Right lobe of liver (tissue), 4 donors: Measurements from ENCODE around the gene TMPRSS2.

Experiments used
- POLR2A ChIP-seq: fragments of 450-650 bp; IDR thresholded peaks from one replicate; pipeline ENCODE4 v1.6.1; 2017; ENCODE audit warnings: antibody characterized with exemption, mild to moderate bottlenecking
- TF ChIP-seq, protein P1 (sequence below), 4 donors: fragments of 200-600 bp in 3 of 4; fragments of 450-650 bp in 1 of 4; IDR thresholded peaks; one replicate each; pipeline versions ENCODE4 v1.5.1 to v1.8.0; 2016 to 2022; ENCODE audit warnings: antibody characterized with exemption in 4 of 4, mild to moderate bottlenecking in 2 of 4
- donor health status: DM: no; HTN: no; CAD: no.
- donor health status: DM: no; HTN: no; CAD: no.
- donor health status: DM: no; HTN: yes; CAD: no.

DNA sequence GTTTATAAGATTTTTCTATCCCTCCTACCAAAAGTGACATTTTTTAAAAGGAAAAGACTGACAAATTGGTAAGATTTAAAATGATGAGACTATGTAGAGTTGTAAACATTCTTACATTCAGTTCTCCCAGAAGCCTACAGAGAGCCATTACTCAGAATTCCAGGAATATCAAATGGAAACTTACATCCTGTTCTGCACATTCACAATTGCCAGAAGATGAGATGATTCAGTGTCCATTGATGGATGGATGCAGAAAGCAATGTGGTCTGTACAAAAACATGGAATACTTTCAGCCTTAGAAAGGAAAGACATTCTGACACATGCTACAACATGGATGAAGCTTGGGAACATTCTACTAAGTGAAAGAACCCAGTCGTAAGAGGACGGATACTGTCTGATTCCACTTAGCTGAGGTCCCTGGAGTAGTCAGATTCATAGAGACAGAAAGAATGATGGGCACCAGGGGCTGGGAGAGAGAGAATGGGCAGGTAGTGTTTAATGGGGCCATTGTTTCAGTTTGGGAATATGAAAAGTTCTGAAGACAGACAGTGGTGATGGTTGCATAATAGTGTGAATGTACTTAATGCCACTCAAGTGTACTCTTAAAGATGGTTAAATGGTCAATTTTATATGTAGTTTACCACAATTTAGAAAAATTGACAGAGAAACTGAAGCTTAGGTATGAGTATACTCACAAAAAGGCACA is 65.3 kb downstream of the TMPRSS2 start:
- TF ChIP-seq, protein P1, sequence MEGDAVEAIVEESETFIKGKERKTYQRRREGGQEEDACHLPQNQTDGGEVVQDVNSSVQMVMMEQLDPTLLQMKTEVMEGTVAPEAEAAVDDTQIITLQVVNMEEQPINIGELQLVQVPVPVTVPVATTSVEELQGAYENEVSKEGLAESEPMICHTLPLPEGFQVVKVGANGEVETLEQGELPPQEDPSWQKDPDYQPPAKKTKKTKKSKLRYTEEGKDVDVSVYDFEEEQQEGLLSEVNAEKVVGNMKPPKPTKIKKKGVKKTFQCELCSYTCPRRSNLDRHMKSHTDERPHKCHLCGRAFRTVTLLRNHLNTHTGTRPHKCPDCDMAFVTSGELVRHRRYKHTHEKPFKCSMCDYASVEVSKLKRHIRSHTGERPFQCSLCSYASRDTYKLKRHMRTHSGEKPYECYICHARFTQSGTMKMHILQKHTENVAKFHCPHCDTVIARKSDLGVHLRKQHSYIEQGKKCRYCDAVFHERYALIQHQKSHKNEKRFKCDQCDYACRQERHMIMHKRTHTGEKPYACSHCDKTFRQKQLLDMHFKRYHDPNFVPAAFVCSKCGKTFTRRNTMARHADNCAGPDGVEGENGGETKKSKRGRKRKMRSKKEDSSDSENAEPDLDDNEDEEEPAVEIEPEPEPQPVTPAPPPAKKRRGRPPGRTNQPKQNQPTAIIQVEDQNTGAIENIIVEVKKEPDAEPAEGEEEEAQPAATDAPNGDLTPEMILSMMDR (IDR thresholded peaks at IDR 0.05): no peak
- TF ChIP-seq POLR2A: no peak
